IPS-NIHi7 (cell line): ENCODE data around the gene ZNF689.
"Not testable (repeated sequence)": the region's sequence is repeated elsewhere in the genome, so short reads cannot be mapped to it uniquely, and the experiment has no call there.

Experiments used
- DNase-seq: peaks from one replicate; pipeline ENCODE4 v3.0.0; 2012; ENCODE audit warnings: mixed read lengths; ENCODE audit errors: extremely low spot score

Gene ZNF689

GRCh38 chr16:30636599-30636998 is 26.4 kb upstream of the ZNF689 start:
- no peak for DNase-seq

- DNase-seq, result no peak
These were observed 23.3 kb upstream of the ZNF689 start for GRCh38 chr16:30633526-30633925.

GRCh38 chr16:30632454-30632853 is 22.3 kb upstream of the ZNF689 start:
- DNase-seq, result not testable (repeated sequence)

GRCh38 chr16:30628628-30629540 is 18.7 kb upstream of the ZNF689 start:
- peak; percentile 77 for DNase-seq

GRCh38 chr16:30626236-30626635 is 16.0 kb upstream of the ZNF689 start:
- DNase-seq, result no peak

GRCh38 chr16:30623536-30624283 is 13.5 kb upstream of the ZNF689 start:
- DNase-seq, result no peak

GRCh38 chr16:30622455-30623032 is 12.4 kb upstream of the ZNF689 start:
- DNase-seq, result no peak

GRCh38 chr16:30621765-30622164 is 11.6 kb upstream of the ZNF689 start:
- DNase-seq, result no peak

- no peak for DNase-seq
These were observed 10.0 kb upstream of the ZNF689 start for GRCh38 chr16:30620169-30620568.

- DNase-seq, result no peak
These were observed 9.4 kb upstream of the ZNF689 start for GRCh38 chr16:30619638-30620037.

- DNase-seq, result no peak
These were observed 9.0 kb upstream of the ZNF689 start for GRCh38 chr16:30619202-30619601.

- DNase-seq, result peak; percentile 86
These were observed 5.3 kb upstream of the ZNF689 start for GRCh38 chr16:30615358-30616091.

GRCh38 chr16:30609002-30609925 is 925 bp downstream of the ZNF689 start:
- peak; percentile 66 for DNase-seq

GRCh38 chr16:30606004-30606403 is 4.2 kb downstream of the ZNF689 start:
- no peak for DNase-seq

- no peak for DNase-seq
These were observed 5.0 kb downstream of the ZNF689 start for GRCh38 chr16:30605158-30605557.

- no peak for DNase-seq
These were observed 5.8 kb downstream of the ZNF689 start for GRCh38 chr16:30604316-30604947.

GRCh38 chr16:30603945-30604315 is 6.3 kb downstream of the ZNF689 start:
- no peak for DNase-seq

- no peak for DNase-seq
These were observed 7.4 kb downstream of the ZNF689 start for GRCh38 chr16:30602616-30603277.

- no peak for DNase-seq
These were observed 8.2 kb downstream of the ZNF689 start for GRCh38 chr16:30601966-30602365.

- no peak for DNase-seq
These were observed 9.3 kb downstream of the ZNF689 start for GRCh38 chr16:30600929-30601328.
